Medulla oblongata (tissue), 1 donor: Measurements from ENCODE around the gene OR2A42.
"Not testable (repeated sequence)": the region's sequence is repeated elsewhere in the genome, so short reads cannot be mapped to it uniquely, and the experiment has no call there.

Experiments used
- DNase-seq: peaks from one replicate; pipeline ENCODE4 v3.0.0-alpha.2; 2015; ENCODE audit errors: extremely low spot score

The OR2A42 gene, protein sequence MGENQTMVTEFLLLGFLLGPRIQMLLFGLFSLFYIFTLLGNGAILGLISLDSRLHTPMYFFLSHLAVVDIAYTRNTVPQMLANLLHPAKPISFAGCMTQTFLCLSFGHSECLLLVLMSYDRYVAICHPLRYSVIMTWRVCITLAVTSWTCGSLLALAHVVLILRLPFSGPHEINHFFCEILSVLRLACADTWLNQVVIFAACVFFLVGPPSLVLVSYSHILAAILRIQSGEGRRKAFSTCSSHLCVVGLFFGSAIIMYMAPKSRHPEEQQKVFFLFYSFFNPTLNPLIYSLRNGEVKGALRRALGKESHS

DNA sequence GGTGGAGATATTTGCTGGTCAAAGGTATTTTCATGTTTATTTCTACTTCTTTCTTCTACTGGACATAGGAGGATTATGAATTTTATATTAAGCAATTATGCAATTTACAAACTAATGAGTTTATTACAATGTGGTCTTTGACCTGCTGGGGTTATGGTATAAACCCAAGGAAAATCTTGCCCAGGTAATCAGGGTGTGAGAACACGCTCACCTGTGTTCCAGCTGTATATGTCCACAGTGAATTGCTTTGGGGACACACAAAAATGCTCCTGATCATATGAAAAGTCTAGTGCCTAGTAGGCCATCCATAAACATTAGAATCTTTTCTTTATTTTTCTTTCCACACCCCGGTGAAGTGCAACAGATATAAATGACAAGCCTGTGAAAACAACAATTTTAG, at the start of gene OR2A42:
TSS of gene OR2A42 (minus strand) at position 241 of the 400 bp plus-strand sequence. CDS start 6,762 bp downstream, outside the sequence.
- not testable (repeated sequence) for DNase-seq

- DNase-seq = not testable (repeated sequence)
Measured at GRCh38 chr7:144287171-144287784, 47.9 kb upstream of the OR2A42 start.

DNA sequence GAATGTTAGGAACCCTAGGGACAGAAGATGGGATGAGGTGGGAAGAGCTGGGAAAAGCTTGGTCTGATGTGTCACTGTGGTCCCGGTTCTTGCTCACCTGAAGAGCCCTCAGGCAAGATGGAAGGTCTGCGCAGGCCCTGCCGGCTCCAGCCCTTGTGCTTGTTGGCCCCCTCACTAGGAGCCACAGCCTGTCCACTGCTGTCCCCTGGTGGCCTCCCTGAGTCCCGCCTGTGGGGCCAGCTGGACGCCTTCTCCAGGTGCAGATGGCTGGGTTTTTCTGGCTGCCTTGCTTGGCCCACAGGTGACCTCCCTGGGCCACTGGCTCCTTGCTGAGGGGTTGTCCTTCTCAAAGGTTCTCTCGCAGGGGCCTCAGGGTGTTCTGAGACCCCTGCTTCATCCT, 44.3 kb upstream of the OR2A42 start:
- not testable (repeated sequence) for DNase-seq

DNA sequence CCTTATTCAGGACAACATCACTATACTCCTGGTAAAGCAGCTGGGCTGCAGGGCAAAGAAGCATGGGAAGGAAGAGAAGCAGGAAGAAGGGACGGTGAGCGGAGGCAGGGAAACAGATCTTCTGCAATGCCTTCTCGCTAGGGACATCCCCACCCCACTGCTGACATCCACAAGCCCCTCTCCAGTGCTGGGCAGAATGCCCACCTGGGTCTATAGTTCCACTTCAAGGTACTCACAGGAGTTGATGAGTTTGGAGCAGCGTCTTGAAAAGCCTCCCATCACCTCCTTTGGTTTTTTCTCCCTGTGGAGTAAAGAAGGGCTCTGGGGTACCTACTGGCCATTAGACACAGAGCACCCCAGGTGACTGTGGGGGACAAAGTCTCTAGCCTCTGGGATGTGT, 43.1 kb upstream of the OR2A42 start:
- DNase-seq = not testable (repeated sequence)

DNA sequence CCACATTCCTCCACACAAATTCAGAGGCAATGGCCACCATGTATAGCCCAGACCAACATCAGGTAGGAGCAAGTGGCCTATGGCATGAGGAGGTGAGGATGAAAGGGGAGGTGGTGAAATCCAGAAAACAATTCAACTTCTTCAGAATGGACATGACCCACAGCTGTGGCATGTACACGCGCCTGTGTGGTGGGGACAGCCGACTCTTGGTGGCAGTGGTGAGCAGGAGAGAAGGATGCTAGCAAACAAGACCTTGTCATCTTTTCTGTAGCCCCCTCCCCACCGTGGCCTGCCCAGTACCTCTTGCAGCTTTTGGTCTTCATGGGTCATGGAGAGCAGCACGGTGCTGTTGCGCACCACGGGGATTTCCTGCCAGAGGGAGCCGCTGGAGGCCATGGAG, 42.6 kb upstream of the OR2A42 start:
- DNase-seq = not testable (repeated sequence)

DNA sequence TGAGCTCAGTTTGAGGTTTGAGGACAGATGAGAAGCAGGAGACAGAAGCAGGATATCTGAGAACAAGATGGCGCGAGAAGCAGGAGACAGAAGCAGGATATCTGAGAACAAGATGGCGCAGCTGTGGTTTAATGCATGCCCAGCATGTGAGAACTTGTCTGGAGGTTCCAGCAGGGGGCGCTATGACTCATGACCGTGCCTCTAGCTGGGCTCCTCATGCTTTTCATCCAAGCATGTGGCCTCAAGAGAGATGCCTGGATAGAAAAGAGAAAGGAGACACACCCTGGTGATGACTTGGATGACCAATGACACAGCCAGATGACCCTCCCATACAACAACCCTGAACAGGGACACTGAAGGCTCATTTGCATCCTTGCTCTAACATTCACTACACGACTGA, 40.6 kb upstream of the OR2A42 start:
- not testable (repeated sequence) for DNase-seq

DNA sequence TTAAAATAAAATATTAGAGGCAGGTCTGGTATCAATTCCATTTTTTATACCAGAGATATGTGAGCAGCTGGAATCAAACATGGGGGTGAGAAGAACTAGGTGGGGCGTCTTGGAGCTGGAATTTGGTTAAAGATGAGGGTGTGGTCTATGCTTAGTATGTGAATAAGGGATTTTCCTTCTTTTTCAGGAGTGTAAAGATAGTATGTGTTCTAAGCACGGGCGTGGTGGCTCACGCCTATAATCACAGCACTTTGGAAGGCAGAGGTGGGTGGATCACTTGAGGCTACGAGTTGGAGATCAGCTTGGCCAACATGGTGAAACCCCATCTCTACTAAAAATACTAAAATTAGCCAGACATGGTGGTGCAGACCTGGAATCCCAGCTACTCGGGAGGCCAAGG, 35.9 kb upstream of the OR2A42 start:
- not testable (repeated sequence) for DNase-seq

- DNase-seq = not testable (repeated sequence)
Measured at GRCh38 chr7:144269188-144269587, 29.8 kb upstream of the OR2A42 start, which contains the start of gene CTAGE8. TSS of gene CTAGE8 (minus strand) at chr7:144269288. CDS start at chr7:144269250, 38 bp downstream.

GRCh38 chr7:144264692-144265091, 25.3 kb upstream of the OR2A42 start, which contains the start of gene OR2A7:
TSS of gene OR2A7 (minus strand) at chr7:144264792. CDS start at chr7:144259628, 5,164 bp downstream.
- DNase-seq = not testable (repeated sequence)

DNA sequence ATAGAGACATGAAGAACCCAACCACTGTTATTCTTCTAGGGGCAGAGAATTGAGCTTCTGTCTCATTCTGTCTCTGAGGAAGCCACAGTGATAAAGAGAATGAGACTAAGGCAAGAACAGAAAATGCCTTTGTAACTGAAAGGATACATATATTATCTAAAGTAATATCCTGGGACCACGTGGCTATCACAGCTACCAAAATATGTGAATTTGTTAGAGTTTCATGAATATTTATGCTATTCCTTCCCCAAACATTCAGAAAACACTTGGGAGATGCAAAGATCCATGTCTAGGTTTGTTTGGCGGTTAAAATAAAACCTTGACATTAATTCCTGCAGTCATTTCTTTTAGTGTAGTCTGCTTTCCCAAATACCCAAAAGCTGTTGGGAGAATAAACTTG, 22.7 kb upstream of the OR2A42 start:
- DNase-seq = not testable (repeated sequence)

GRCh38 chr7:144259067-144259466, 19.7 kb upstream of the OR2A42 start:
- DNase-seq = not testable (repeated sequence)

GRCh38 chr7:144256112-144256511, 16.7 kb upstream of the OR2A42 start:
- DNase-seq = peak; percentile 1

- peak; percentile 1 for DNase-seq
Measured at GRCh38 chr7:144255471-144255897, 16.1 kb upstream of the OR2A42 start.

DNA sequence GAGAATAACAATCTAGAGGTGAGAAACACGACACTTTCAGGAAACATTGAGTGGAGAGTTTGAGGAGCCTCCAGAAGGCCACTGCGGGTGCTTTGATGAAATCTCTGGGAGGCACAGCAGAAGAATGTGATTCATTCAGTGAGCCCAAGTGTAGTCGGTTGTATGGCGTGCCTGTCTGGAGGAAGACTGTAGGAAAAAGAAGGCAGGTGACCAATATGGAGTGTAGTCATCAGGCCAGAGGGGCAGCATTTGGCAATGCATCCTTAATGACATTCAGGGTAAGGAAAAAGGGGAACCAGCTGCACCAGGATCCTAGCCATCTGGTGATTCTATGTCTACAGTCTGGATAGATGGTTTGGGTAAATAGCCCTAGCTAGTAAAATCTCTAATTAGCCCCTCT, 12.9 kb upstream of the OR2A42 start:
- not testable (repeated sequence) for DNase-seq

GRCh38 chr7:144247674-144248330, 8.4 kb upstream of the OR2A42 start:
- DNase-seq = not testable (repeated sequence)

- DNase-seq = not testable (repeated sequence)
Measured at GRCh38 chr7:144246967-144247366, 7.6 kb upstream of the OR2A42 start.

DNA sequence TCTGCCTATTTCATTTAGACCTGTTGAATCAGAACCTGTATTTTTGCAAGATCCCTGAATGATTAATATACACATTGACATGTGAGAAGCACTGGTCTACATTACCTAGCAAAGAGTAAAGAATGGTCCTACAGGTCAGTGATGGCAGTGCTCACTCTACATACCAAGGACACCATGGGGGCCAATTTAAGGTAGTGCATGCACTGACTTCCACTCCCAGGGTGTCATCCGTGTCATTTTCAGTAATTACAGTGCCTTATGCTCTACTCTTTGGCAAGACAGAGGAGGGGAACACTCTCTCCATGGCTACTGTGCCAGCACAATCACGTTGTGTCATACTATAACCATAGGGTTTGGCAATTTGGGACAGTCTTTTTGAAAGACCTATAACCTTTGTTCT, 6.0 kb upstream of the OR2A42 start:
- DNase-seq = not testable (repeated sequence)

GRCh38 chr7:144238530-144239082, 799 bp downstream of the OR2A42 start:
- not testable (repeated sequence) for DNase-seq

- DNase-seq = not testable (repeated sequence)
Measured at GRCh38 chr7:144233039-144233438, 6.4 kb downstream of the OR2A42 start.

DNA sequence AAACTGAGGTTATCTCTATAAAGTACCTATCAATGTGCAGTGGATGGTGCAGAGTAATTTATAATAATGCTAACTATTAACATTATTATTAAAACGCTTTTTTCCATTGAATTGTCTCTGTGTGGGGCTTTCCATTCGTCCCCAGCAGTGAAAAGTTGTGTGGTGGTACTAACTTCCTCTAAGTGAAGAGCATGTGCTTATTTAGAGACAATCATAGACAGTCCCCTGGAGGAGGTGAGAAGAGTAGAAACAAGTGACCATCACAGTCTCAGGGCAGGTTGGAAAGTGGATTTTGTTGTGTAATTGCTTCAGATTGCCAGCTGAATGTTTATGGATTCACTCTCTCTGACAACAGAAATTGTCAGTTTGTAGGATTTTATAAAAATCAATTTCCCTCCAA, 8.4 kb downstream of the OR2A42 start:
- DNase-seq = not testable (repeated sequence)

GRCh38 chr7:144228810-144229209, 10.6 kb downstream of the OR2A42 start:
- DNase-seq = not testable (repeated sequence)

DNA sequence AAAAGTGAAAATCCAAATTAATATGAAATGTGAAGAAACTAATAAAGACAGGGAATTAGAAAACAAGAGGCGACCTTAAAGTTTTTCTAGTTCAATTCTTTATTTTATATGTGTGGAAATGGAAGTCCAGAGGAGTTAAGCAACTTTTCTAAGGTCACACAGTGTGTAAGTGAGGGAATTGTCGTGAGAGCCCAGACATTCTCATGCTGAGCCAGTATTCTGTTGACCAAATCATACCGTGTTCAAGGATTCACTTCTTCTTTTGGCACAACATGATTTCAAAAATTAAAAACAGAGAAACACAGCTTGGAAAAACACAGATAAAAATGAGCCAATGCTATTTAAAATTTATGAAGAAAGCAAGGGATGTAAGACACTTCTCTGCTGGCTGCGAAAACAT, 12.5 kb downstream of the OR2A42 start:
- DNase-seq = not testable (repeated sequence)
